GM06990 (cell line): Measurements from ENCODE around the gene CLMN.

Source experiments
- DNase-seq: peaks from one replicate; pipeline ENCODE4 v3.0.0-alpha.2; 2011; ENCODE audit not compliant: insufficient read length; ENCODE audit errors: extremely low read depth
- H3K27me3 ChIP-seq: replicated peaks from 2 replicates; pipeline ENCODE4 v1.6.0; 2011; ENCODE audit warnings: low read length; ENCODE audit not compliant: control insufficient read depth, insufficient read depth
- H3K36me3 ChIP-seq: 2 replicates; pipeline ENCODE4 v1.5.1; 2011; ENCODE audit warnings: low read length; ENCODE audit not compliant: control insufficient read depth, insufficient read depth
- H3K4me3 ChIP-seq: replicated peaks from 2 replicates; pipeline ENCODE4 v1.5.1; 2011; ENCODE audit warnings: low read depth, mild to moderate bottlenecking, control low read depth, low read length
- CTCF ChIP-seq: IDR thresholded peaks from 2 replicates; pipeline ENCODE4 v1.5.1; 2011; ENCODE audit warnings: low read length, control low read depth, mild to moderate bottlenecking, inconsistent platforms; ENCODE audit not compliant: insufficient read depth, poor library complexity, severe bottlenecking

Gene CLMN

DNA sequence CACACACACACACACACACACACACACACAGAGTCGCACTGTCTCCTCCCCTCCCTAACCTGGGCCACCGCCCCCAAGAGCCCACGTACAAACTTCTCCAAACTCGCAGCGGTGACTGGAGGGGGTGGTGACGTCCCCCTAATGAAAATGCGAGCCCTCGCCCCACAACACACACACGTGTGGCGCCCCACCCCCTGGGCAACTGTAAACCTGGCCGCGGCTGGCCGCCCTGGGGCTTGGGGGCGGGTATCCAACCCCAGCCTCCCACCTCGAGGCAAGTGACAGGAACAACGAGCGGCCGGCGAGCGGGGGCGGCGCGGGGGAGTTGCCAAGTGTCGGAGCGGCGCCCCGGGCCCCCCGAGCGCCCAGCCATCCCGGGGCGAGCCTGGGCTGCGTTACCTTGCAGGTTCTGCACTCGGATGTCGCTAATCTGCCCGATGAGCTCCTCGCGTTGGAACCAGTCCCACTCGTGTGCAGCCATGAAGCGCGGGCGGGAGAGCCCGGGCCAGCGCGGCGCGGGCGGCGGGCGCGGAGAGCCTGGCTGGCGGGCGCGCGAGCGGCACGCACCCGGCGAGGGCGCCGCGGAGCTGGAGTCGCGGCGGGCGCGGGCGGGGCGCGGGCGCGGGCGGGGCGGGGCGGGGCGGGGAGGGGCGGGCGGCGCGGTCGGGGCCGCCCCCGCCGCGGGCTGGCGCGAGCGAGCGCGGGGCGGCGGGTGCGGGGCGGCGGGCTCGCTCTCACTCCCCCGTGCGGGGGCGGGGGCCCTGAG, at the start of gene CLMN:
Gene CLMN (minus strand): TSS at position 597 of the 766 bp plus-strand sequence. CDS start 116 bp downstream, at position 481.
- no peak for TF ChIP-seq CTCF
- peak; percentile 72 for DNase-seq
- Histone ChIP-seq H3K4me3 (peak within 1 kb of the TSS; percentile 65), H3K27me3 (no peaks in the 10 kb centered on the region), H3K36me3 (no peaks in the 10 kb centered on the region)

- H3K4me3 ChIP-seq: no peak overlapping the region
- H3K36me3 ChIP-seq: no peaks in the 10 kb centered on the region
- DNase-seq: no peak
- TF ChIP-seq CTCF: no peak
- H3K27me3 ChIP-seq: no peaks in the 10 kb centered on the region; the same call in 1 of the 2 replicates
Observed at GRCh38 chr14:95365401-95365800, 45.7 kb upstream of the CLMN start.

DNA sequence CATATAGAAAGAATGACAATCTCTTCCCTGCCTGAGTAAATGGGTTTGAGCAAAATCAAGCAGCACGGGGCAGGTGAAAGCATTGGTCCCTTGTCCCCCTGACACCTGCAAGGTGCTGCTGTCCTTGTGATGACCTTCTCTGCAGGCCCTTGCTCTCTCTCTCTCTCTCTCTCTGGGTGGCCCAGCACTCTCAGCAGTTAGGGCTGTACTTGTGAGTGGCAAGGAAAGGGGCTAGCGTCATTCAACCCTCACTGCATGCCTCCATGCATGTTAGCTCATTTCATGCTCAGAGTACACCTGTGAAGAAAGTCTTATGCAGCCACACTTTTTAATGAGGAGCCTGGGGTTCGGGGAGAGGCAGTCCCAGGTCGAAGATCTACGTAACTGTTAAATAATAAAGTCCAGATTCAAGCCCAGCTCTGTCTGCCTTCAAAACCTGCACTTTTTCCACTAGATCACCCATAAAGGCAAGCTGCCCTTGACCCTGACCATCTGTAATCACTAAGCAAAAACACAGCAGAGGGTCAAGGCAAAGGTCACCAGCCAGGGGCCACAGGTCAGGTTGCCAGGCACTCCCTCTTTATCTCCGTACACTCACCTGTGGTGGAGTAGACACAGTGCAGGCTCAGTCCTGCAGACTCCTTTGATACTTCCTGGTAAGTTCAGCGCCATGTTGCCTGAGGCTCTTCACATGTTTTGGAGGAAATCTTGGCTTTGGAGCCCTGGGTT, 44.9 kb upstream of the CLMN start:
- no peak for DNase-seq
- Histone ChIP-seq H3K27me3 (no peaks in the 10 kb centered on the region; the same call in 1 of the 2 replicates), H3K36me3 (no peaks in the 10 kb centered on the region), H3K4me3 (no peak overlapping the region)
- no peak for TF ChIP-seq CTCF

DNA sequence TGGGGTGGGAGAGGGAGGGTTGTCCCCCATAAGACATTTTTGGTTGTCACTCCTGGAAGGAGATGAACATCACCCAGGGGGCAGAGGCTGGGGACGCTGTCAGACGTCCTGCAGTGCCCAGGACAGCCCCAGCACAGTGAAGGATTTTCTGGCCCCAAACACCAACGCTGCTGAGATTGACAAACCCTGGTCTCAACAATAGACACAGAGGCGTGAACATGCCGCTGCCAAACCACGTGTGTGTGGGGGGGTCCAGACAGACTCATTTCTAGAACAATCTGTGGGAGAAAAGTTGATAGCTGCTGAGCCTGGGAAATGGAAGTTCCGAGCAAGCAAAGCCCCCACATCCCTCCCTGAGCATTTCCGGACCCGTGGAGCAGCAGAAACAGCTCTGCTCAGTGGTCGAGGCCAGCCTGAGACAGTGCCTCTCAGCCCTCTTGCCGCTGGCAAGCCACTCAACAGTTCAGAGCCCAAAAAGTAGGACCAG, 43.8 kb upstream of the CLMN start:
- Histone ChIP-seq H3K4me3 (no peak overlapping the region), H3K36me3 (no peaks in the 10 kb centered on the region), H3K27me3 (no peaks in the 10 kb centered on the region; the same call in 1 of the 2 replicates)
- no peak for TF ChIP-seq CTCF
- DNase-seq: peak; percentile 28

- H3K36me3 ChIP-seq: no peaks in the 10 kb centered on the region
- H3K4me3 ChIP-seq: no peak overlapping the region
- DNase-seq: no peak
- no peak for TF ChIP-seq CTCF
- no peaks in the 10 kb centered on the region; the same call in 1 of the 2 replicates for H3K27me3 ChIP-seq
Observed at GRCh38 chr14:95362138-95362494, 42.4 kb upstream of the CLMN start.
